IPS DF 4.7 (cell line): ENCODE data around the gene ESCO1.
A peak's percentile ranks its signal among the peaks of the same experiment; 100 is the strongest.
"Not testable (repeated sequence)": the region's sequence is repeated elsewhere in the genome, so short reads cannot be mapped to it uniquely, and the experiment has no call there.

ENCODE experiments used
- DNase-seq: peaks from one replicate; pipeline ENCODE4 v3.0.0-alpha.2; 2013; ENCODE audit warnings: low spot score; ENCODE audit errors: extremely low read depth

Gene ESCO1

GRCh38 chr18:21600526-21601410, at the start of gene ESCO1:
Gene ESCO1, minus strand, starts transcription at chr18:21600704. Its CDS starts 25,861 bp downstream, at chr18:21574843.
- peak; percentile 93 for DNase-seq

DNA sequence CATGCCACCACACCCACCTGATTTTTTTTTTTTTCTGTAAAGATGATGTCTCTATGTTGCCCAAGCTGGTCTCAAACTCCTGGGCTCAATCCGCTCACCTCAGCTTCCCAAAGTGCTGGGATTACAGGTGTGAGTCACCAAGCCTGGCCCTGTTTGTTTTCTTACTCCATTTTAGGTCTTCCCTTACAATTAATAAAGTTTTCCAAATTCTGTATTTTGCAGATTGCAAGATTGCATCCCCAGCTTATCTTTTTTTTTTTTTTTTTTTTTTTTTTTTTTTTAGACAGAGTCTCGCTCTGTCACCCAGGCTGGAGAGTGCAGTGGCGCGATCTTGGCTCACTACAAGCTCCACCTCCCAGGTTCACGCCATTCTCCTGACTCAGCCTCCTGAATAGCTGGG, 39.9 kb upstream of the ESCO1 start:
- DNase-seq, result not testable (repeated sequence)

DNA sequence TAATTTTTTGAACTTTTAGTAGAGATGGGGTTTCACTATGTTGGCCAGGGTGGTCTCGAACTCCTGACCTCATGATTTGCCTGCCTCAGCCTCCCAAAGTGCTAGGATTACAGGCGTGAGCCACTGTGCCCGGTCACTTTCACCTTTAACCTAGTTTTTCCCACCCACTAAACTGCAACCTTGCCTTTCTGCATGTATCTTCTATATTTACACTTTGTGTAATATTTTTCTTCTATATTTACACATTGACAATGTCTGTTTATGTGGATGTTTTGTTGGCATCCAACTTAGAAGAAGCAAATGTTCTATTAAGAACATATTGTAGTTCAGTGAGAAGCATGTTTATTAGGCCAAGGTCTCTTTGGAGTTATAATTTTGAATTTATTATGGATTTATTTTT, 38.3 kb upstream of the ESCO1 start:
- DNase-seq, result no peak

DNA sequence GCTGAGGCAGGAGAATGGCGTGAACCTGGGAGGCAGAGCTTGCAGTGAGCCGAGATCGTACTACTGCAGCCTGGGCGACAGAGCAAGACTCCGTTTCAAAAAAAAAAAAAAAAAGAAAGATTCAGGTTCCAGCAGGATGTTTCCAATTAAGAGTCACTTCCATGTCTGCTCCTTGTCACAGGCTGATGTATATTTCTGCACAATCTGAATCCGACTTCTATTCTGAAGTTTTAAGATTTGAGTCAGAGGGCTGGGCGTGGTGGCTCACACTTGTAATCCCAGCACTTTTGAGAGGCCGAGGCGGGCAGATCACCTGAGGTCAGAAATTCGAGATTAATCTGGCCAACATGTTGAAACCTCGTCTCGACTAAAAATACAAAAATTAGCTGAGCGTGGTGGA, 36.3 kb upstream of the ESCO1 start:
- DNase-seq, result no peak

- no peak for DNase-seq
Measured at GRCh38 chr18:21634588-21635199, 34.2 kb upstream of the ESCO1 start.

DNA sequence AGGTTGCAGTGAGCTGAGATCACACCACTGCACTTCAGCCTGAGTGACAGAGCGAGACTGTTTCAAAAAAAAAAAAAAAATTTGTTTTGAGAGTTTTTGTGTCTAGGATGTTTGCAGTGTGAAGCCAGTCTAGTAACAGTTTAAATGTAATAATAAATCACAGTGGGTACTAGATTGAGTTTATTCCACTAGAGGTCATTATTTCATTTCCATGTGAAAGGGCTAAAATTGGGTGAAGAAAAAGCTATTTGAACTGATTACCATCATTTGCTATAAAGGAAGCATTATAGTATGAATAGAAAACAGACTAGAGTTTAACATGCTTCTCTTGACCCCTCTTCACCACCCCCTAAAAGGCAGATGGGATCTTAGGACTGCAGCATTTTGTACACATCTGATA, 31.9 kb upstream of the ESCO1 start:
- no peak for DNase-seq

DNA sequence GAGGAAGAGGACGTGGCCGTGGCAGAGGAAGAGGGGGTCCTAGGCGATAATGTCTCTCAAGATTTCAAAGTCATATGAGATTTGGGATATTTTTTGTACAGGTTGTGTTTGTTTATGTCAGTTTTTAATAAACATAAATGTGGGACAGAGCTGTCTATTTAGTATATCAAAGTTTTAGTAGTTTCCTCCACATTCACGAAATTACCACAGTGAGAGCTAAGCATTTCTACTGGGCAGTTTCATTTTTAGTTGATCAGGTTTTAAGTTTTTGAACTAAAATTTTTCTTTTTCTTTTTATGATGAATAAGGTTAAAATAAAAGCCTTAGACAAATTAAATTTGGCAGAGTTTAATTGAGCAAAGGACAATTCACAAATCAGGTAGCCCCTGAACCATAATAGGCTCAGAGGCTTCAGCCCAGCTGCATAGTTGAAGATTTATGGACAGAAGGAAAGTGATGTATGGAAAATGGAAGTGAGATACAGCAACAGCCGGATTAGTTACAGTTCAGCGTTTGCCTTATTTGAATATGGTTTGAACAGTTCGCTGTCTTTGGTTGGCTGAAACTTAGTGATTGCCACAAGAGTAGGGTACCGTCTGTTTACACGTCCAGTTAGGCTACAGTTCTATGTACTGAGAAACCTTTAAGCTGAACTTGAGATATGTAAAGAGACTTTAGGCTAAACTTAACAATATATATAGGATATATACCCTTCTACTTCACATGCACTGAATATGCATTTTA, 28.8 kb upstream of the ESCO1 start:
- no peak for DNase-seq

GRCh38 chr18:21621640-21622039, 21.1 kb upstream of the ESCO1 start:
- not testable (repeated sequence) for DNase-seq

DNA sequence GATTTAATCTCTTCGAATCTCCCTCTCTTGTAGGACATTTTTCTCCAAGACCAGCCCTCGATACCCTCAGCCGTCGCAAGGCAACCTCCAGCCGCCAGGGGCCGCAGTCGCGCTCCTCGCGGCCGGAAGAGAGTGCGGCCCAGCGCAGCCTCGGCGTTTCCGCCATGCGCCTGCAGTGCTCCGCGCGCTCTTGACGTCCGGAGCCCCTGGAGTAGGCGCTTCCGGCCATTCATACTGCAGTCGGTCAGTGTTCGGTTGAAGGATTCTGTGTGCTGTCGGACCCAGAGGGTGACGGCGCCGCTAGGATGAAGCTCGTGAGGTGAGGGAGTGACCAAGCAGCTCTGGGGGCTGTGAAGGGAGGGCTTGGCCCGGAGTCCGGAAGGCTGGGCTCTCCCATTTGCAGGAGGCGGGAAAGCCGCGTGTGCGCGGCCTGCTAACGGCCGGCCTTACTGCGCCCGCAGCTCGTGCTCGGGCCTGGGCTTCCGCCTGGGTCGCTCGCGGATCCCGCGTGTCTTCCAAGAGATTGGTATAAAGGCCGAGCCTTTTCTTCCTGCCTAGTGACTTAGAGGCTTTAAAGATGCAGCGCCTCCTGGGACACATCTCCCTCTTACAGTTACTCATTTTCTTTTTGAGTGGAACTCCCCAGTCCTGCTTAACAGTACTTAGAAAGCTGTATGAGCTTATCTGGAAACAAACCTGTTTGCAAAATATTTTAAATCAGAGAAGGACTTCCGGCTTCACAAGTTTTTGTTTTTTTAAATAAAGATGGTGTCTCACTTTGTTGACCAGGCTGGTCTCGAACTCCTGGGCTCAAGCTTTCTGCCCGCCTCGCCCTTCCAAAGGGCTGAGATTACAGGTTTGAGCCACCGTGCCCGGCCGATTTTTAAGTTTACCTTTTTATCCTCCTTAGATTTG, 11.9 kb upstream of the ESCO1 start, which contains the start of gene SNRPD1:
SNRPD1 (plus strand) TSS at position 190 of the 915 bp plus-strand sequence; CDS start at position 306, 116 bp downstream.
- peak; percentile 66 for DNase-seq

DNA sequence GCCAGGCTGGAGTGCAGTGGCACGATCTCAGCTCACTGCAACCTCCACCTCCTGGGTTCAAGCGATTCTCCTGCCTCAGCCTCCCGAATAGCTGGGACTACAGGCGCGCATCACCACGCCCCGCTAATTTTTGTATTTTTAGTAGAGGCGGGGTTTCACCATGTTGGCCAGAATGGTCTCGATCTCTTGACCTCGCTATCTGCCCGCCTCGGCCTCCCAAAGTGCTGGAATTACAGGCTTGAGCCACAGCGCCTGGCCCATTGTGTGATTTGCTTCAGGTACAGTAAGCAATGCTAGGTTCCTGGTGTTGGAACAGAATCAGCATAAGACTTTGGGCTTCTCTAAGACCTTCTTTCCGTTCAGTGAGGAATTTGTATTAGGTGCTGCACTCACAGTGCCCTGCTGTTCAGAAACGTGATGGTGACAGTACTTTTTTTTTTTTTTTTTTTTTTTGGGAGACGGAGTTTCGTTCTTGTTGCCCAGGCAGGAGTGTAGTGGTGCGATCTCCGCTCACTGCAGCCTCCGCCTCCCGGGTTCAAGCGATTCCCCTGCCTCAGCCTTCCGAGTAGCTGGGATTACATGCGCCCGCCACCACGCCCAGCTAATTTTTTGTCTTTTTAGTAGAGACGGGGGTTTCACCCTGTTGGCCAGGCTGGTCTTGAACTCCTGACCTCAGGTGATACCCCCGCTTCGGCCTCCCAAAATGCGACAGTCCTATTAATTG, 11.1 kb upstream of the ESCO1 start:
- DNase-seq, result not testable (repeated sequence)

DNA sequence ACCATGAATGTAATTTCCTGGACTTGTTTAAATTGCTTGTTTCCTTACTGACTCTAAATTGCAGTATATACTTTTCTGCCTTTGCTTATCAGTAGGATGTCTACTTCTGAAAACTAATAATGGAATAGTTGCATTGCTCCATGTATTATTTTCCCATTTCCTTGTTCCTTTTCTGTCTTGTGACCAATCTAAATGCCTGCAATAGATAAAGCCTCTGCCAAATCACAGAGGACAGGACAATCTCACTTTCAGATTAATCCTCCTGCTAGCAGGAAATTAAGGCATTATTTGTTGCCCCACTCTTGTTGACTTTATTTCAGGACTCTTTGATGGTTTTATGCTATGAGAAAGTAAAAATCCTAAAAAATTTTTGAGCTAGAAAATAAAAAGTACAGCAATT, 4.7 kb upstream of the ESCO1 start:
- no peak for DNase-seq

DNA sequence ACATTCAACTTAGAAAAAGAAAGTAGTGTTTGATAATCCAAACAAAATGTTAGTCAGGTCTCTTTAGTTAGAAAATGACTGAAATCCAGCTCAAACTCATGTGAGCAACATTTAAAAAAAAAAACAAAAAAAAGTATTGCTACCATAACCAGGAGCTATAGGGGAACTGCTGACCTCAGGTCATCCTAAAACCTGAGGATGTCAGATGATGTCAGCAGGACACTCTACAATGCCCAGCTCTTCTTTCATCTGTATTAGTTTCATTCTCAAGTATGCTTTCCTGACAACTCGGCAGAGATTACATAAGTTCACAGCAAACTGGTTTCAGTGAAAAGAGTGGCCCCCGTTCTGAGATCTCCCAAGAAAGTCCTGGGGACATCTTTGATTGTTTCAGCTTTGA, 4.2 kb upstream of the ESCO1 start:
- DNase-seq, result no peak

DNA sequence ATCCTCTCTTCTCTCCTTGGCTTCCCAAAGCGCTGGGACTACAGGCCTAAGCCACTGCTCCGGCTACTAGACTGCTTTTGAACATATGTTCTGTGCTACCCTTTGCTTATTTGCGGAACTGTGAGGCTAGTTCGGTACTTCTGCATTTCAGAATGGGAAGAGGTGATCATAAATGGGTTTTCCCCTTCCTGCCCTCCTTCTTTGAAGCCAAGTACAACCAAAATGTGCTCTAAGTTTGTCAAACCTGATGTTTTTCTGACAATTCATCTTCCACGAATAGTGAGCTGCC, 1.7 kb upstream of the ESCO1 start:
- DNase-seq, result no peak

GRCh38 chr18:21599585-21600525, 649 bp downstream of the ESCO1 start:
- DNase-seq, result no peak

DNA sequence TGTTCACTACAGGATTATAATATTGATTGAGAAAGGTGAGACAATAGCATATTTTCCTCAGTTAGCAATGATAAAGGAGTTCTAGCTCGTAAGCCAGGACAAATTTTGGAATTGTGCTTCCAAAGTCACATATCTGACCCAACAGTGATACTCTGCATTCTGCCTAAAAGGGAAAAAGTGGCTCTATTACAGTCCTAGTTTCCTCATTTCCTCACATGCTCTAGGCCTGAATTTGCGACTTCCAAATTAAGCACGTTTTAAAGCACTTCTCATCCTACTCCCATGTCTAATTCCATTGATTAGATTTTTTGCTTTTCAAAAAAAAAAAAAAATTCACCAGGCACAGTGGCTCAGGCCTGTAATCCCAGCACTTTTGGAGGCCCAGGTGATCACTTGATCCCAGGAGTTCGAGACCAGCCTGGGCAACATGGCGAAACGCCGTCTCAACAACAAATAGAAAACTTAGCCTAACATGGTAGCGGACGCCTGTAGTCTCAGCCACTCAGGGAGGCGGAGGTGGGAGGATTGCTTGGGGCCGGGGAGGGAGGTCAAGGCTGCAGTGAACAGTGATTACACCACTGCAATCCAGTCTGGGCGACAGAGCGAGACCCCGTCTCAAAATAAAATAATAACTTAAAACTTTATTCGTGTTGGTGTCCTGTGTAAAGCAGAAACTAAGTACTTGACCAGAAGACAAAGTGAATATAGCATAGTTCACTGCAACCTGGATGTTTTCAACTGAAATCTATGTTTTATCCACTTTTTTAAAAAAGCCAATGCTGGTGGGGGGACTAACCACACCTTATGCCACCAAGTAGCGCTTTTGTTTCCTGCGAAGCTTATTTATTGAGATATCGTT, 1.5 kb downstream of the ESCO1 start:
- DNase-seq, result no peak

DNA sequence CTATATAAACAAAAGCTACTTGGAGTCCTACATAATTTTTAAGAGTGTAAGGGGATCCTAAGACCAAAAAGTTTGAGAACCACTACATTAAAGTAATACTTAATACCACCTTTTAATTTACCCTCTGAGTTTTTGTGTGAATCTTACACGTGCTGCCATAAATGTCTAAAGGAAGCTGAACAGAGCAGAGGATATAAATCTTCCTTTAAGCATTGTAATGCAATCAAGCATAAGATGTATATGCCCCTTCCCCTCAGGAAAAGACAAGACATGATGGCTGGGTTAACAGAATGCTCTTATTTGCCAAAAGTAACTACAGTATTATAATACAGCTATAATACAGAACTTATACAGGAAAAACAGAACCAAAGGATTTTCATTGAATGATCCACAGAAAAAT, 2.9 kb downstream of the ESCO1 start:
- DNase-seq, result no peak

DNA sequence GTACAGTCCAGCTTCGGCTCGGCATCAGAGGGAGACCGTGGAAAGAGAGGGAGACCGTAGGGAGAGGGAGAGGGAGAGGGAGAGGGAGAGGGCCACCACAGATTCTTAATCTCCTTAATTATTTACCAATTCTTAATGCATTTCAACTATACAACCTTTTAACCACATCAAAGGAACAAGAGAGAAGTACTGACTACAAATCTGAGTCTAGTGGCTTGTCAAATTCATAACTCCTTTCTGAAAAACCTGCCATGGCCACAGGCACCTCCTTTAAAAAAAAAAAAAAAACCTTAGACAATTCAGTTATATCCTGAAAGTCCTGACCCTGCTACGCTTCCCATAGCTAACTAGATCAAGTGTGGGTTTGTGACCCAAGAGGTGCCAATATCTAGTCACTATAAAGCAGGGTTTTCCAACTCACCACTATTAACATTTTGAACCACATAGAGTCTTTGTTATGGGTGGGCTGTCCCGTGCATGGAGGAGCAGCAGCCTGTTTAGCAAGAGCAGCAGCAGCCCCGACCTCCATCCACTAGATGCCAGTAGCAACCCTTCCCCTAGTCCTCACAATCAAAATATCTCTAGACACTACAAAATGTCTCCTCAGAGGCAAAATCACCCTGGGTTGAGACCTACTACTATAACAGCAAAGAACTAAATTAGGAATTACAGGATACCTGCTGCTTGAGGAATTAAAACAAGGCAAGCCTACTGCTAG, 6.8 kb downstream of the ESCO1 start:
- no peak for DNase-seq

- DNase-seq, result not testable (repeated sequence)
Measured at GRCh38 chr18:21592361-21592760, 8.1 kb downstream of the ESCO1 start.
